H9 (cell line): ENCODE data around the gene RPL37. TPM values are rescaled to one million over a fixed set of nuclear protein-coding genes. Genes with fewer than 3 reads are reported as not detected.

Experiments
- DNase-seq: peaks from one replicate; pipeline ENCODE4 v3.0.0-alpha.2; 2017
- H2AFZ ChIP-seq: one replicate; pipeline ENCODE4 v1.6.1; 2013; ENCODE audit warnings: mild to moderate bottlenecking, low read length, control low read depth, moderate library complexity
- H2AK5ac ChIP-seq: 2 replicates; pipeline ENCODE4 v1.6.1; 2013; ENCODE audit warnings: low read length, control low read depth, mixed read lengths; ENCODE audit not compliant: insufficient read length
- H2BK120ac ChIP-seq: one replicate; pipeline ENCODE4 v1.6.1; 2013; ENCODE audit warnings: low read depth, mild to moderate bottlenecking, low read length, control low read depth, inconsistent platforms; ENCODE audit not compliant: poor library complexity, severe bottlenecking
- H2BK12ac ChIP-seq: 2 replicates; pipeline ENCODE4 v1.6.1; 2013; ENCODE audit warnings: low read length, control low read depth, mixed read lengths, low read depth; ENCODE audit not compliant: insufficient read length
- H2BK15ac ChIP-seq: 2 replicates; pipeline ENCODE4 v1.6.1; 2013; ENCODE audit warnings: low read depth, low read length, control low read depth
- H2BK20ac ChIP-seq: one replicate; pipeline ENCODE4 v1.6.1; 2013; ENCODE audit warnings: low read depth, mild to moderate bottlenecking, low read length, control low read depth, inconsistent platforms; ENCODE audit not compliant: poor library complexity, severe bottlenecking
- H2BK5ac ChIP-seq: 2 replicates; pipeline ENCODE4 v1.6.1; 2013; ENCODE audit warnings: low read length, control low read depth, mixed read lengths; ENCODE audit not compliant: insufficient read length
- H3K14ac ChIP-seq: 2 replicates; pipeline ENCODE4 v1.6.1; 2013; ENCODE audit warnings: low read length, control low read depth; ENCODE audit not compliant: insufficient read depth
- H3K18ac ChIP-seq: 2 replicates; pipeline ENCODE4 v1.6.1; 2013; ENCODE audit warnings: low read depth, mild to moderate bottlenecking, mixed read lengths, low read length, control low read depth; ENCODE audit not compliant: insufficient read length
- H3K23ac ChIP-seq: 2 replicates; pipeline ENCODE4 v1.6.1; 2013; ENCODE audit warnings: low read length, control low read depth, mixed read lengths, low read depth; ENCODE audit not compliant: insufficient read length
- H3K23me2 ChIP-seq: 2 replicates; pipeline ENCODE4 v1.6.1; 2013; ENCODE audit warnings: low read depth, mild to moderate bottlenecking, mixed read lengths, low read length, control low read depth; ENCODE audit not compliant: insufficient read length, poor library complexity, severe bottlenecking
- H3K27ac ChIP-seq: 2 replicates; pipeline ENCODE4 v1.5.1; 2013; ENCODE audit warnings: low read length, control low read depth, mixed read lengths, low read depth; ENCODE audit not compliant: insufficient read length
- H3K27me3 ChIP-seq: 2 replicates; pipeline ENCODE4 v1.6.1; 2013; ENCODE audit warnings: low read length, control low read depth, inconsistent platforms; ENCODE audit not compliant: insufficient read depth
- H3K4ac ChIP-seq: 2 replicates; pipeline ENCODE4 v1.6.1; 2013; ENCODE audit warnings: low read depth, mild to moderate bottlenecking, control low read depth, inconsistent platforms, low read length, moderate library complexity
- H3K4me1 ChIP-seq: 2 replicates; pipeline ENCODE4 v1.6.1; 2013; ENCODE audit warnings: low read length, control low read depth, inconsistent platforms; ENCODE audit not compliant: insufficient read depth
- H3K4me2 ChIP-seq: 2 replicates; pipeline ENCODE4 v1.6.1; 2013; ENCODE audit warnings: low read length, control low read depth, mixed read lengths; ENCODE audit not compliant: insufficient read length, insufficient read depth
- H3K56ac ChIP-seq: 2 replicates; pipeline ENCODE4 v1.6.1; 2013; ENCODE audit warnings: low read depth, mild to moderate bottlenecking, mixed read lengths, low read length, control low read depth; ENCODE audit not compliant: insufficient read length
- H3K79me1 ChIP-seq: 2 replicates; pipeline ENCODE4 v1.6.1; 2013; ENCODE audit warnings: low read depth, mild to moderate bottlenecking, moderate library complexity, low read length, control low read depth, inconsistent platforms; ENCODE audit not compliant: insufficient read depth, poor library complexity, severe bottlenecking
- H3K79me2 ChIP-seq: 2 replicates; pipeline ENCODE4 v1.6.1; 2013; ENCODE audit warnings: low read length, control low read depth, inconsistent platforms; ENCODE audit not compliant: insufficient read depth
- H3K9ac ChIP-seq: 2 replicates; pipeline ENCODE4 v1.6.1; 2013; ENCODE audit warnings: low read length, control low read depth, mixed read lengths; ENCODE audit not compliant: insufficient read length; ENCODE audit errors: extremely low read depth
- H3K9me3 ChIP-seq: one replicate; pipeline ENCODE4 v1.6.1; 2013; ENCODE audit warnings: low read depth, low read length, inconsistent platforms; ENCODE audit not compliant: control insufficient read depth
- H3T11ph ChIP-seq: one replicate; pipeline ENCODE4 v1.6.1; 2013; ENCODE audit warnings: mild to moderate bottlenecking, low read length, control low read depth, inconsistent platforms
- H4K20me1 ChIP-seq: one replicate; pipeline ENCODE4 v1.6.1; 2013; ENCODE audit not compliant: control insufficient read depth, insufficient read length, insufficient read depth
- H4K5ac ChIP-seq: 2 replicates; pipeline ENCODE4 v1.6.1; 2013; ENCODE audit warnings: low read depth, mild to moderate bottlenecking, mixed read lengths, low read length, control low read depth; ENCODE audit not compliant: insufficient read length
- H4K8ac ChIP-seq: replicated peaks from 2 replicates; pipeline ENCODE4 v1.6.1; 2013; ENCODE audit warnings: low read length, control low read depth, mixed read lengths, low read depth; ENCODE audit not compliant: insufficient read length
- H4K91ac ChIP-seq: 2 replicates; pipeline ENCODE4 v1.6.1; 2013; ENCODE audit warnings: low read depth, mild to moderate bottlenecking, moderate library complexity, mixed read lengths, low read length, control low read depth; ENCODE audit not compliant: insufficient read length
- H3K27ac Mint-ChIP-seq, 3 experiments: 2 replicates in 2 of 3; 3 replicates in 1 of 3; pipeline ENCODE4 v1.8.0; 2020 to 2021; ENCODE audit warnings: mixed read lengths in 3 of 3, mild to moderate bottlenecking in 1 of 3, moderate library complexity in 1 of 3
- H3K27me3 Mint-ChIP-seq: 2 replicates; pipeline ENCODE4 v1.8.0; 2021; ENCODE audit warnings: low read depth, mild to moderate bottlenecking, moderate library complexity, mixed read lengths
- H3K36me3 Mint-ChIP-seq, 3 experiments: 2 replicates in 2 of 3; 3 replicates in 1 of 3; pipeline ENCODE4 v1.8.0; 2020 to 2021; ENCODE audit warnings: low read depth in 3 of 3, mixed read lengths in 3 of 3; ENCODE audit not compliant: insufficient read depth in 1 of 3
- H3K4me1 Mint-ChIP-seq, 2 experiments: 2 replicates each; pipeline ENCODE4 v1.8.0; 2020; ENCODE audit warnings: mixed read lengths in 2 of 2
- H3K4me3 Mint-ChIP-seq, 2 experiments: 2 replicates in 1 of 2; 3 replicates in 1 of 2; pipeline ENCODE4 v1.8.0; 2020 to 2021; ENCODE audit warnings: mild to moderate bottlenecking in 2 of 2, mixed read lengths in 2 of 2, moderate library complexity in 1 of 2
- H3K9me3 Mint-ChIP-seq, 2 experiments: 2 replicates in 1 of 2; 3 replicates in 1 of 2; pipeline ENCODE4 v1.8.0; 2020; ENCODE audit warnings: mild to moderate bottlenecking in 2 of 2, mixed read lengths in 2 of 2, moderate library complexity in 1 of 2
- CTCF ChIP-seq: fragments of 200-600 bp; sonication (generic); conservative IDR thresholded peaks from 3 replicates; pipeline ENCODE4 v1.8.0; 2021; ENCODE audit warnings: antibody characterized with exemption, mild to moderate bottlenecking
- WGBS: extraction: QIAGEN DNeasy Blood & Tissue Kit; methylation state at CpG from one replicate; pipeline ENCODE4 v1.1.7; 2013; ENCODE audit warnings: missing lambda C conversion rate, low lambda C conversion rate, mixed read lengths; ENCODE audit not compliant: insufficient read length; ENCODE audit errors: extremely low coverage; 5-methylcytosine and 5-hydroxymethylcytosine counted together
- total RNA-seq: library from RNA; stranded (reverse); gene quantifications from 2 replicates; pipeline ENCODE4 v1.2.1, GENCODE V29; 2021

RPL37 gene
- total RNA-seq, 1 experiment from 2014 or later = 1,735 TPM

GRCh38 chr5:40784027-40784653 is 50.9 kb downstream of the RPL37 start:
- H2AK5ac ChIP-seq = no peak overlapping the region
- H3K18ac ChIP-seq = no peak overlapping the region
- H3K79me2 ChIP-seq = peaks cover 36% of the 10 kb centered on the region; the same call in 1 of the 2 replicates
- WGBS = no CpG with 5 or more reads among the region's 1 CpG
- peaks cover 3% of the 10 kb centered on the region for H3K79me1 ChIP-seq
- H3K4me1 ChIP-seq = no peaks in the 10 kb centered on the region
- no peak overlapping the region for H4K5ac ChIP-seq
- no peak overlapping the region for H2AFZ ChIP-seq
- H2BK12ac ChIP-seq = no peak overlapping the region
- H3K36me3 Mint-ChIP-seq = peaks cover 12 to 22% (median 19%) of the 10 kb centered on the region in 3 experiments
- H4K8ac ChIP-seq = no peak overlapping the region
- no peaks in the 10 kb centered on the region for H3K9me3 ChIP-seq
- H3K27ac ChIP-seq = no peak overlapping the region
- H3K9me3 Mint-ChIP-seq = peaks cover 3 to 4% of the 10 kb centered on the region in 2 experiments; a peak in 4 of 5 replicates
- no peak overlapping the region for H2BK20ac ChIP-seq
- no peaks in the 10 kb centered on the region; a peak in 1 of 4 replicates for H3K4me1 Mint-ChIP-seq
- no peak for DNase-seq
- no peak overlapping the region for H3K4me2 ChIP-seq
- no peak overlapping the region for H2BK5ac ChIP-seq
- no peak overlapping the region for H3K9ac ChIP-seq
- no peak overlapping the region for H2BK120ac ChIP-seq
- no peaks in the 10 kb centered on the region for H3K27me3 ChIP-seq
- no peak overlapping the region for H3K4ac ChIP-seq
- no peak overlapping the region for H3K4me3 Mint-ChIP-seq
- no peak overlapping the region for H3K23ac ChIP-seq
- no peaks in the 10 kb centered on the region for H4K20me1 ChIP-seq
- H3K27ac Mint-ChIP-seq = peak overlapping the region in 1 of 3 experiments; percentile 76; a peak in 1 of 7 replicates
- no peaks in the 10 kb centered on the region for H3K27me3 Mint-ChIP-seq
- no peak overlapping the region for H3K56ac ChIP-seq
- H3K23me2 ChIP-seq = no peaks in the 10 kb centered on the region
- no peak overlapping the region for H3K14ac ChIP-seq
- H2BK15ac ChIP-seq = no peak overlapping the region
- TF ChIP-seq CTCF = no peak
- H4K91ac ChIP-seq = no peak overlapping the region
- no peak overlapping the region for H3T11ph ChIP-seq
